Caco-2 (cell line): Measurements from ENCODE around the gene FKBP14. TPM values are rescaled to one million over a fixed set of nuclear protein-coding genes. Genes with fewer than 3 reads are reported as not detected.
A peak's percentile ranks its signal among the peaks of the same experiment; 100 is the strongest.

ENCODE experiments used
- BruUV-seq: library from RNA; stranded (reverse); fragments of 400-500 nt; replicated peaks from 2 replicates; lab custom pipeline; 2021; lab: Mats Ljungman, UMichigan
- CTCF ChIA-PET: fragments of 300-600 bp; sonication (Branson Sonifier 250); formaldehyde crosslinking; loops from one replicate; lab custom pipeline; 2022; ENCODE audit warnings: antibody characterized with exemption; lab: Charles Lee
- POLR2A ChIA-PET: fragments of 300-600 bp; sonication (Branson Sonifier 250); formaldehyde crosslinking; loops from one replicate; lab custom pipeline; 2022; ENCODE audit warnings: antibody characterized with exemption; lab: Charles Lee
- DNase-seq, 2 experiments: peaks; one replicate each; pipeline versions ENCODE4 v3.0.0 to v3.0.0-alpha.2; 2020 to 2022
- H3K27me3 ChIP-seq: replicated peaks from 2 replicates; pipeline ENCODE4 v1.6.0; 2011; ENCODE audit warnings: low read length; ENCODE audit not compliant: control insufficient read depth, insufficient read depth
- H3K36me3 ChIP-seq: 2 replicates; pipeline ENCODE4 v1.5.1; 2011; ENCODE audit warnings: low read length; ENCODE audit not compliant: control insufficient read depth, insufficient read depth
- H3K4me1 ChIP-seq: fragments of 250-450 bp; sonication (Bioruptor Pico); 2 replicates; pipeline ENCODE4 v1.5.1; 2020; ENCODE audit warnings: mild to moderate bottlenecking
- H3K4me3 ChIP-seq: 2 replicates; pipeline ENCODE4 v1.5.1; 2011; ENCODE audit warnings: low read depth, mild to moderate bottlenecking, control low read depth, low read length
- H3K9me3 ChIP-seq: fragments of 250-450 bp; sonication (Bioruptor Pico); 2 replicates; pipeline ENCODE4 v1.5.1; 2020; ENCODE audit warnings: mild to moderate bottlenecking, moderate library complexity
- H3K27ac Mint-ChIP-seq: one replicate; pipeline ENCODE4 v1.8.0; 2022; ENCODE audit warnings: mixed read lengths; ENCODE audit not compliant: unreplicated experiment
- H3K27me3 Mint-ChIP-seq: one replicate; pipeline ENCODE4 v1.8.0; 2022; ENCODE audit warnings: mixed read lengths; ENCODE audit not compliant: insufficient read depth, unreplicated experiment
- H3K36me3 Mint-ChIP-seq: one replicate; pipeline ENCODE4 v1.8.0; 2022; ENCODE audit warnings: mild to moderate bottlenecking, mixed read lengths; ENCODE audit not compliant: insufficient read depth, unreplicated experiment
- H3K4me1 Mint-ChIP-seq: one replicate; pipeline ENCODE4 v1.8.0; 2022; ENCODE audit warnings: low read depth, mixed read lengths; ENCODE audit not compliant: unreplicated experiment
- H3K4me3 Mint-ChIP-seq: one replicate; pipeline ENCODE4 v1.8.0; 2022; ENCODE audit warnings: mild to moderate bottlenecking, moderate library complexity, mixed read lengths; ENCODE audit not compliant: unreplicated experiment
- H3K9me3 Mint-ChIP-seq: one replicate; pipeline ENCODE4 v1.8.0; 2022; ENCODE audit warnings: mixed read lengths; ENCODE audit not compliant: unreplicated experiment
- intact Hi-C: fragments of 100-400 bp; cut with micrococcal nuclease; formaldehyde crosslinking; loops from one replicate; pipeline ENCODE4 v1.10.0; 2022; ENCODE audit not compliant: unreplicated experiment
- total RNA-seq: library from RNA; stranded (reverse); gene quantifications from 2 replicates; pipeline ENCODE4 v1.2.3, GENCODE V29; 2022
- TF ChIP-seq, protein P1 (sequence below), 2 experiments: fragments of 200-600 bp in 1 of 2; IDR thresholded peaks; 1 replicate in 1 of 2; 2 replicates in 1 of 2; pipeline versions ENCODE4 v1.5.1 to v1.8.0; 2011 to 2022; ENCODE audit warnings: antibody characterized with exemption in 1 of 2, control low read depth in 1 of 2, inconsistent platforms in 1 of 2, low read depth in 1 of 2, low read length in 1 of 2, mild to moderate bottlenecking in 1 of 2, moderate library complexity in 1 of 2; ENCODE audit not compliant: insufficient read depth in 1 of 2, severe bottlenecking in 1 of 2, unreplicated experiment in 1 of 2

FKBP14 gene
- total RNA-seq, 1 experiment from 2014 or later, result 17.5 TPM

GRCh38 chr7:30028216-30028748 is 1.8 kb upstream of the FKBP14 start, which contains the start of gene PLEKHA8:
Gene PLEKHA8, plus strand, starts transcription at chr7:30028412. Its CDS starts 351 bp downstream, at chr7:30028763.
- intact Hi-C loops, result no loop called here
- BruUV-seq, result no TSS peak
- Mint-ChIP-seq H3K4me3 (no peak within 1 kb of the TSS), H3K27me3 (no peaks in the 10 kb centered on the region), H3K4me1 (peaks cover 15% of the 10 kb centered on the region), H3K9me3 (no peaks in the 10 kb centered on the region), H3K36me3 (peaks cover 12% of the 10 kb centered on the region), H3K27ac (peak within 1 kb of the TSS; percentile 94)
- H3K27me3 ChIP-seq, result no peaks in the 10 kb centered on the region
- ChIA-PET POLR2A (no interaction called here), CTCF (interaction anchor here (3.3 kb wide), 1 partner anchor 34 kb away, joined by 15 read pairs; no protein-coding TSS in a partner anchor)
- peak; percentile 90 to 96 for DNase-seq
- TF ChIP-seq, protein P1, sequence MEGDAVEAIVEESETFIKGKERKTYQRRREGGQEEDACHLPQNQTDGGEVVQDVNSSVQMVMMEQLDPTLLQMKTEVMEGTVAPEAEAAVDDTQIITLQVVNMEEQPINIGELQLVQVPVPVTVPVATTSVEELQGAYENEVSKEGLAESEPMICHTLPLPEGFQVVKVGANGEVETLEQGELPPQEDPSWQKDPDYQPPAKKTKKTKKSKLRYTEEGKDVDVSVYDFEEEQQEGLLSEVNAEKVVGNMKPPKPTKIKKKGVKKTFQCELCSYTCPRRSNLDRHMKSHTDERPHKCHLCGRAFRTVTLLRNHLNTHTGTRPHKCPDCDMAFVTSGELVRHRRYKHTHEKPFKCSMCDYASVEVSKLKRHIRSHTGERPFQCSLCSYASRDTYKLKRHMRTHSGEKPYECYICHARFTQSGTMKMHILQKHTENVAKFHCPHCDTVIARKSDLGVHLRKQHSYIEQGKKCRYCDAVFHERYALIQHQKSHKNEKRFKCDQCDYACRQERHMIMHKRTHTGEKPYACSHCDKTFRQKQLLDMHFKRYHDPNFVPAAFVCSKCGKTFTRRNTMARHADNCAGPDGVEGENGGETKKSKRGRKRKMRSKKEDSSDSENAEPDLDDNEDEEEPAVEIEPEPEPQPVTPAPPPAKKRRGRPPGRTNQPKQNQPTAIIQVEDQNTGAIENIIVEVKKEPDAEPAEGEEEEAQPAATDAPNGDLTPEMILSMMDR (IDR thresholded peaks at IDR 0.05; ENCODE audit: insufficient read depth in 1 of 2, low read depth in 1 of 2, low read length in 1 of 2, severe bottlenecking in 1 of 2, unreplicated experiment in 1 of 2), result no peak
- H3K4me3 ChIP-seq, result peak within 1 kb of the TSS; percentile 89
- peaks cover 8% of the 10 kb centered on the region for H3K4me1 ChIP-seq
- H3K9me3 ChIP-seq, result no peaks in the 10 kb centered on the region
- H3K36me3 ChIP-seq, result no peaks in the 10 kb centered on the region

DNA sequence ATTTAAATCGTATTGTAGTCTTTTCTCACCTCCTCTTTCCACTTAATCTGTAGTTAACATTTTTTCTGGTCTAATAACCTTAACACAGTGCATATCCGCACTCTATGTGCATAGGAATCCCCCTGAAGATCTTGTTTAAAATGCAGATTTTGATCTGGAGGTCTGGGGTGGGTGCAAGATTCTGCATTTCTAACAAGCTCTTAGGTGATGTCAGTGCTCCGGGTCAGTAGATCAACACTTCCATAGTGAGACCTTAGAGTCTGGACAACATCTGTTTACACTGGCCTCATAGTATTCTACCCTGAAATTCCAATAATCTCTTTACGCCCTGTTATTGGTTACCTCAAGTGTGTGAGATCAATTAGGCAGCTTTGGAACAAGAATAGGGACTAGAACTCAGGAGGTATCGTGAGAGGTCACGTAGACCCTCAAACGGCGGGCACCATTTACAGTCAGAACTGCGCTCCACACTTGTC is 1.3 kb upstream of the FKBP14 start:
- DNase-seq, result no peak
- TF ChIP-seq, protein P1 (IDR thresholded peaks at IDR 0.05; ENCODE audit: insufficient read depth in 1 of 2, low read depth in 1 of 2, low read length in 1 of 2, severe bottlenecking in 1 of 2, unreplicated experiment in 1 of 2), result no peak
- CTCF ChIA-PET, result interaction anchor here (3.3 kb wide), 1 partner anchor 35 kb away, joined by 15 read pairs; no protein-coding TSS in a partner anchor
- Mint-ChIP-seq H3K9me3 (no peaks in the 10 kb centered on the region), H3K4me3 (no peak overlapping the region), H3K36me3 (peaks cover 12% of the 10 kb centered on the region), H3K27ac (peak overlapping the region; percentile 94), H3K4me1 (peaks cover 15% of the 10 kb centered on the region), H3K27me3 (no peaks in the 10 kb centered on the region)
- Histone ChIP-seq H3K27me3 (no peaks in the 10 kb centered on the region), H3K4me3 (peak overlapping the region; percentile 89), H3K4me1 (peaks cover 8% of the 10 kb centered on the region), H3K36me3 (no peaks in the 10 kb centered on the region), H3K9me3 (no peaks in the 10 kb centered on the region)
- no TSS peak for BruUV-seq
- intact Hi-C loops, result loop anchor here (2.0 kb wide), 1 partner anchor 35 kb away; no protein-coding TSS in a partner anchor
- POLR2A ChIA-PET, result no interaction called here

DNA sequence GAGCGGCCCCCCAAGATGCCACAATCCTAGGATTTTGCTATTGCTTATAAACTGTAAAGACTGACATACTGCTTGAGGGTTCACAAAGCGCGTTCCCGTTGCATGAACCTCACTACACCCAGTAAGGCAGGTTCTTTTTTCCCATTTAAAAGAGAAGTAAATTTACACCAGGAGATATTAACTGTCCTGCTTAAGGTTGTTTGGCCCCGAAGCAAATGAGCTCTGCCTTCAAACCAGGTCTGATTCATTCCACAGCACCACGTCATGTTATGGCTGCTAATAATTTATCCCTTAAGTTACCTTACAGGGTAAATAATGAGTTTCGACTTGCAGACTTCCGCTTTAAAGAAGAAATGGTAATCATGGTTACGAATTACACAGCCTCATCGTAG is 559 bp upstream of the FKBP14 start:
- Mint-ChIP-seq H3K9me3 (no peaks in the 10 kb centered on the region), H3K4me1 (peaks cover 15% of the 10 kb centered on the region), H3K27ac (peak overlapping the region; percentile 94), H3K4me3 (no peak overlapping the region), H3K36me3 (peaks cover 12% of the 10 kb centered on the region), H3K27me3 (no peaks in the 10 kb centered on the region)
- POLR2A ChIA-PET, result no interaction called here
- H3K36me3 ChIP-seq, result no peaks in the 10 kb centered on the region
- DNase-seq, result no peak
- H3K9me3 ChIP-seq, result no peaks in the 10 kb centered on the region
- no peaks in the 10 kb centered on the region for H3K27me3 ChIP-seq
- CTCF ChIA-PET, result interaction anchor here (3.3 kb wide), 1 partner anchor 35 kb away, joined by 15 read pairs; no protein-coding TSS in a partner anchor
- TF ChIP-seq, protein P1 (IDR thresholded peaks at IDR 0.05; ENCODE audit: insufficient read depth in 1 of 2, low read depth in 1 of 2, low read length in 1 of 2, severe bottlenecking in 1 of 2, unreplicated experiment in 1 of 2), result no peak
- peaks cover 8% of the 10 kb centered on the region for H3K4me1 ChIP-seq
- BruUV-seq, result no TSS peak
- H3K4me3 ChIP-seq, result peak overlapping the region; percentile 89
- intact Hi-C loops, result loop anchor here (2.0 kb wide), 1 partner anchor 36 kb away; no protein-coding TSS in a partner anchor
